Measurements from ENCODE around the gene PTK6.

- TF ChIP-seq EZH2 (IDR thresholded peaks at IDR 0.05): no peak
- TF ChIP-seq POLR2A (IDR thresholded peaks at IDR 0.05; ENCODE audit: borderline replicate concordance, extremely low read depth, insufficient read depth, insufficient read length): no peak
- TF ChIP-seq CTCF (IDR thresholded peaks at IDR 0.05 in 2 of 3, conservative IDR thresholded peaks at IDR 0.05 in 1 of 3; ENCODE audit: borderline replicate concordance in 1 of 3, insufficient read depth in 1 of 3, low read depth in 2 of 3, low read length in 2 of 3): peak in 2 of 3 experiments; percentile 84 to 90; a peak in 4 of 6 replicates
- TF ChIP-seq RAD21 (IDR thresholded peaks at IDR 0.05; ENCODE audit: low read depth): no peak
- no peak for TF ChIP-seq ZBTB33 (IDR thresholded peaks at IDR 0.05; ENCODE audit: extremely low read depth, insufficient replicate concordance, low read length)
- TF ChIP-seq, protein P1, sequence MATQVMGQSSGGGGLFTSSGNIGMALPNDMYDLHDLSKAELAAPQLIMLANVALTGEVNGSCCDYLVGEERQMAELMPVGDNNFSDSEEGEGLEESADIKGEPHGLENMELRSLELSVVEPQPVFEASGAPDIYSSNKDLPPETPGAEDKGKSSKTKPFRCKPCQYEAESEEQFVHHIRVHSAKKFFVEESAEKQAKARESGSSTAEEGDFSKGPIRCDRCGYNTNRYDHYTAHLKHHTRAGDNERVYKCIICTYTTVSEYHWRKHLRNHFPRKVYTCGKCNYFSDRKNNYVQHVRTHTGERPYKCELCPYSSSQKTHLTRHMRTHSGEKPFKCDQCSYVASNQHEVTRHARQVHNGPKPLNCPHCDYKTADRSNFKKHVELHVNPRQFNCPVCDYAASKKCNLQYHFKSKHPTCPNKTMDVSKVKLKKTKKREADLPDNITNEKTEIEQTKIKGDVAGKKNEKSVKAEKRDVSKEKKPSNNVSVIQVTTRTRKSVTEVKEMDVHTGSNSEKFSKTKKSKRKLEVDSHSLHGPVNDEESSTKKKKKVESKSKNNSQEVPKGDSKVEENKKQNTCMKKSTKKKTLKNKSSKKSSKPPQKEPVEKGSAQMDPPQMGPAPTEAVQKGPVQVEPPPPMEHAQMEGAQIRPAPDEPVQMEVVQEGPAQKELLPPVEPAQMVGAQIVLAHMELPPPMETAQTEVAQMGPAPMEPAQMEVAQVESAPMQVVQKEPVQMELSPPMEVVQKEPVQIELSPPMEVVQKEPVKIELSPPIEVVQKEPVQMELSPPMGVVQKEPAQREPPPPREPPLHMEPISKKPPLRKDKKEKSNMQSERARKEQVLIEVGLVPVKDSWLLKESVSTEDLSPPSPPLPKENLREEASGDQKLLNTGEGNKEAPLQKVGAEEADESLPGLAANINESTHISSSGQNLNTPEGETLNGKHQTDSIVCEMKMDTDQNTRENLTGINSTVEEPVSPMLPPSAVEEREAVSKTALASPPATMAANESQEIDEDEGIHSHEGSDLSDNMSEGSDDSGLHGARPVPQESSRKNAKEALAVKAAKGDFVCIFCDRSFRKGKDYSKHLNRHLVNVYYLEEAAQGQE (IDR thresholded peaks at IDR 0.05; ENCODE audit: low read depth): no peak
- no peak for TF ChIP-seq SIN3A (IDR thresholded peaks at IDR 0.05; ENCODE audit: low read depth)
- TF ChIP-seq SRF (IDR thresholded peaks at IDR 0.05; ENCODE audit: low read depth): no peak
Observed at GRCh38 chr20:63495741-63496595, 41.2 kb downstream of the PTK6 start.

All from HCT116 (cell line).